ENCODE data around the gene PBOV1.

Gene PBOV1

GRCh38 chr6:138242987-138243592, 24.8 kb upstream of the PBOV1 start (continued):
- TF ChIP-seq ZBTB26 (tag by site-specific recombination; optimal IDR thresholded peaks at IDR 0.05) (no peak), ZNF404 (tag by site-specific recombination; IDR thresholded peaks at IDR 0.05) (no peak), ZNF280C (tag by site-specific recombination; IDR thresholded peaks at IDR 0.05) (no peak), ZNF239 (tag by site-specific recombination; IDR thresholded peaks at IDR 0.05) (no peak), ZNF23 (tag by site-specific recombination; IDR thresholded peaks at IDR 0.05; ENCODE audit: borderline replicate concordance) (no peak), ZNF529 (tag by site-specific recombination; IDR thresholded peaks at IDR 0.05; ENCODE audit: insufficient replicate concordance) (no peak), ZNF214 (tag by site-specific recombination; IDR thresholded peaks at IDR 0.05; ENCODE audit: borderline replicate concordance) (no peak), ZNF658 (tag by site-specific recombination; IDR thresholded peaks at IDR 0.05) (no peak), ZBTB17 (tag by site-specific recombination; IDR thresholded peaks at IDR 0.05) (no peak), ZNF510 (tag by site-specific recombination; IDR thresholded peaks at IDR 0.05; ENCODE audit: insufficient replicate concordance) (no peak), ZBTB6 (tag by site-specific recombination; IDR thresholded peaks at IDR 0.05) (no peak), ZFHX2 (tag by site-specific recombination; conservative IDR thresholded peaks at IDR 0.05) (no peak), ZNF24 (tag by site-specific recombination; IDR thresholded peaks at IDR 0.05) (no peak), ZNF37A (tag by site-specific recombination; IDR thresholded peaks at IDR 0.05) (no peak), ZNF645 (tag by site-specific recombination; IDR thresholded peaks at IDR 0.05) (no peak)

GRCh38 chr6:138241934-138242333, 23.6 kb upstream of the PBOV1 start:
- no peak overlapping the region for H3K27ac ChIP-seq (ENCODE audit: extremely low read depth, low read depth, low read length)
- H3K4me1 ChIP-seq (ENCODE audit: control insufficient read depth, insufficient read depth, low read length), result no peaks in the 10 kb centered on the region
- CTCF ChIA-PET, result interaction anchor here (0.6 kb wide), 1 partner anchor 9 kb away, joined by 3 read pairs; no protein-coding TSS in a partner anchor
- POLR2A ChIA-PET, result no interaction called here
- no peaks in the 10 kb centered on the region for H3K9me3 ChIP-seq (ENCODE audit: control insufficient read depth, insufficient read depth, low read depth, low read length)
- TF ChIP-seq ZNF433 (tag by site-specific recombination; IDR thresholded peaks at IDR 0.05; ENCODE audit: low read depth) (no peak), ZNF140 (tag by site-specific recombination; IDR thresholded peaks at IDR 0.05) (no peak), ZNF560 (tag by site-specific recombination; IDR thresholded peaks at IDR 0.05; ENCODE audit: borderline replicate concordance) (no peak), ZNF501 (tag by site-specific recombination; IDR thresholded peaks at IDR 0.05) (no peak), ZNF416 (tag by site-specific recombination; IDR thresholded peaks at IDR 0.05) (no peak)
- peaks cover 0 to 8% of the 10 kb centered on the region in 2 experiments; a peak in 2 of 3 replicates for H3K36me3 ChIP-seq (ENCODE audit: control insufficient read depth in 2 of 2, insufficient read depth in 1 of 2, low read length in 2 of 2)
- no peak overlapping the region for H3K4me3 ChIP-seq (ENCODE audit: low read depth, low read length)
